Osteoblast (primary cell): ENCODE results near the gene TBC1D2B. TPM values are rescaled to one million over a fixed set of nuclear protein-coding genes. Genes with fewer than 3 reads are reported as not detected.

Source experiments
- DNase-seq: peaks from one replicate; pipeline ENCODE4 v3.0.0; 2011; ENCODE audit warnings: low spot score, mixed read lengths; ENCODE audit not compliant: insufficient read length; ENCODE audit errors: missing footprints
- H2AFZ ChIP-seq: 2 replicates; pipeline ENCODE4 v1.6.0; 2011; ENCODE audit warnings: mild to moderate bottlenecking, low read length
- H3K27ac ChIP-seq: 2 replicates; pipeline ENCODE4 v1.5.1; 2011; ENCODE audit warnings: mild to moderate bottlenecking, low read depth, low read length, moderate library complexity
- H3K27me3 ChIP-seq: 2 replicates; pipeline ENCODE4 v1.6.0; 2012; ENCODE audit warnings: mild to moderate bottlenecking, control low read depth, inconsistent platforms, low read length, moderate library complexity; ENCODE audit not compliant: insufficient read depth
- H3K36me3 ChIP-seq: 2 replicates; pipeline ENCODE4 v1.5.1; 2011; ENCODE audit warnings: mild to moderate bottlenecking, low read length, control low read depth, moderate library complexity; ENCODE audit not compliant: insufficient read depth
- H3K4me1 ChIP-seq: 2 replicates; pipeline ENCODE4 v1.5.1; 2011; ENCODE audit warnings: mild to moderate bottlenecking, low read length, control low read depth, moderate library complexity; ENCODE audit not compliant: insufficient read depth
- H3K4me2 ChIP-seq: 2 replicates; pipeline ENCODE4 v1.6.0; 2011; ENCODE audit warnings: mild to moderate bottlenecking, low read length; ENCODE audit not compliant: insufficient read depth
- H3K4me3 ChIP-seq: fragments of 200-600 bp; sonication (generic); 3 replicates; pipeline ENCODE4 v1.5.1; 2012; ENCODE audit warnings: mild to moderate bottlenecking, low read length, inconsistent platforms; ENCODE audit not compliant: insufficient read depth
- H3K79me2 ChIP-seq: 2 replicates; pipeline ENCODE4 v1.6.0; 2012; ENCODE audit warnings: mild to moderate bottlenecking, low read length, control low read depth, inconsistent platforms; ENCODE audit not compliant: insufficient read depth
- H3K9me3 ChIP-seq: 2 replicates; pipeline ENCODE4 v1.5.1; 2011; ENCODE audit warnings: low read depth, low read length, control low read depth
- H4K20me1 ChIP-seq: 2 replicates; pipeline ENCODE4 v1.6.0; 2012; ENCODE audit warnings: mild to moderate bottlenecking, low read length, control low read depth; ENCODE audit not compliant: insufficient read depth
- total RNA-seq: library from RNA; depleted of rRNA; stranded (reverse); fragments of >200 nt; gene quantifications from 2 replicates; pipeline ENCODE4 v1.2.3, GENCODE V29; 2012
- TF ChIP-seq, protein P1 (sequence below): IDR thresholded peaks from 2 replicates; pipeline ENCODE4 v1.5.1; 2011; ENCODE audit warnings: mild to moderate bottlenecking, low read depth, low read length, moderate library complexity; ENCODE audit errors: extremely low read depth

The TBC1D2B gene
- total RNA-seq, 1 donor, result 58.3 TPM

- Histone ChIP-seq H4K20me1 (peaks cover 16% of the 10 kb centered on the region), H3K36me3 (peaks cover 51% of the 10 kb centered on the region), H3K27ac (no peak overlapping the region), H2AFZ (no peak overlapping the region), H3K9me3 (no peaks in the 10 kb centered on the region), H3K4me2 (no peak overlapping the region), H3K79me2 (no peaks in the 10 kb centered on the region), H3K4me1 (peaks cover 9% of the 10 kb centered on the region), H3K27me3 (no peaks in the 10 kb centered on the region), H3K4me3 (no peak overlapping the region)
- no peak for DNase-seq
- TF ChIP-seq, protein P1, sequence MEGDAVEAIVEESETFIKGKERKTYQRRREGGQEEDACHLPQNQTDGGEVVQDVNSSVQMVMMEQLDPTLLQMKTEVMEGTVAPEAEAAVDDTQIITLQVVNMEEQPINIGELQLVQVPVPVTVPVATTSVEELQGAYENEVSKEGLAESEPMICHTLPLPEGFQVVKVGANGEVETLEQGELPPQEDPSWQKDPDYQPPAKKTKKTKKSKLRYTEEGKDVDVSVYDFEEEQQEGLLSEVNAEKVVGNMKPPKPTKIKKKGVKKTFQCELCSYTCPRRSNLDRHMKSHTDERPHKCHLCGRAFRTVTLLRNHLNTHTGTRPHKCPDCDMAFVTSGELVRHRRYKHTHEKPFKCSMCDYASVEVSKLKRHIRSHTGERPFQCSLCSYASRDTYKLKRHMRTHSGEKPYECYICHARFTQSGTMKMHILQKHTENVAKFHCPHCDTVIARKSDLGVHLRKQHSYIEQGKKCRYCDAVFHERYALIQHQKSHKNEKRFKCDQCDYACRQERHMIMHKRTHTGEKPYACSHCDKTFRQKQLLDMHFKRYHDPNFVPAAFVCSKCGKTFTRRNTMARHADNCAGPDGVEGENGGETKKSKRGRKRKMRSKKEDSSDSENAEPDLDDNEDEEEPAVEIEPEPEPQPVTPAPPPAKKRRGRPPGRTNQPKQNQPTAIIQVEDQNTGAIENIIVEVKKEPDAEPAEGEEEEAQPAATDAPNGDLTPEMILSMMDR, result no peak
Observed at GRCh38 chr15:78012643-78013077, 64.9 kb downstream of the TBC1D2B start.

DNA sequence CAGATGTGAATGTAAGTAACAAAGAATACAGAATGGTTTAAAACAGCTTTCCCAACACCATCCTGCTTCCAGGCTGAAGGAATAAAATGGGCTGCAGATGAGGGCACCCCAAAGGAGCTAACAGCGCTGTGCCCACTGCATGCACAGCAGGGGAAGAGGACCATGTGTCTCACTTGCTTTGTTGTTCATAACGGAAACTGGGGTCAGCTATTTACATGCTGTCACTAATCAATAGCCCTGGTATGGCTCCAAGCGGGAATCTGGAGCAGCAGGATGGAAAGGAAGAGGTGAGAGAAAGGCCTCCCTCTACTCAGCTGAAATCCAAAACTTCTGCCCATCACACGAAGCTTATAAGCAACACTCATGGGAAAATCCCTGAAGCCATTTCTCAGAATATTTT lies 67.4 kb downstream of the TBC1D2B start:
- Histone ChIP-seq H3K4me3 (no peak overlapping the region), H3K27me3 (no peaks in the 10 kb centered on the region), H3K79me2 (peaks cover 3% of the 10 kb centered on the region), H3K36me3 (peaks cover 42% of the 10 kb centered on the region), H4K20me1 (peaks cover 40% of the 10 kb centered on the region), H3K27ac (no peak overlapping the region), H3K4me2 (no peak overlapping the region), H3K4me1 (peaks cover 18% of the 10 kb centered on the region), H2AFZ (no peak overlapping the region), H3K9me3 (no peaks in the 10 kb centered on the region)
- DNase-seq, result no peak
- TF ChIP-seq, protein P1, result no peak

DNA sequence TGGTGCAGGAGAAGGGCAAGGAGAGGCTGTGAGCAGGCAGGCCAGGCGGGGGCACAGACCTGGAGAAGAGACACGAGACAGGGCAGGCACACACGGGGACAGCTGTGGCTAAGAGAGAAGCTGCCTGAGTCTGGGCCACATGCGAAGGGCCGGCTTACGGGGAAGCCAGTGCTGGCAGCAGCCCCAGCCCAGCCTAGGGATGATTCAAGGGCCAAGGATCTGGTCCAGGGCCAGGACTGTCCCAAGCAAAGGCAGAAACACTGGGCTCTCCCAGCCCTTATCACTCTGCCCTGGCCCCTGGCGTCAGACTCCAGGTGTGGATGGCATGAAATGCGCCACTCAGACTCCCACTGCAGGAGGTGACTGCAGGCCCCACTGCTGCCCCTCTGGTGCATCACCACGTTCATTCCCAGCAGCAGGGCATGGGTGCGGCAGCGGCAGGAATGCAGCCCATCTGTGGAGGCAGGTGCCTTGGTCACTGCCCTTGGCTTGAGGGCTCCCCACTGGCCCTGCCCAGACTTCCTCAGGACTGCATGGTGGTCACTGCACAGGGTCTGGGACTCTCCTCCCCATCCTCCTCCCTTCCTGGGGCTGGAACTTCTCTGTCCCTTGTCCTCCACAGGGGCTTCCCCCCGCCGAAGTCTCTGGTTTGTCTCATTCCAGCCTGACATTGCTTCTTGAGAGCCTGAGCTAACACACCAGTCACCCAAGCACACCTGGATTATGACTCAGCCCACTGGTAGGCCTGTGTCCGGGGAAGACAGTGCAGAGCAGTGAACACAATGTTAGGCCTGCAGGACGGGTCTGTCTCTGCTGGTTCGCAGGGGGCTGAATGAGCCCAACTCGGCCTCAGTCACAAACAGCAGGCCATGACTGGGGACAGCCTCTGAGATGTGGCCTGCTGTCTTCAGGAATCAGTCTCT lies 69.3 kb downstream of the TBC1D2B start:
- TF ChIP-seq, protein P1, result no peak
- peaks cover 26% of the 10 kb centered on the region for H3K4me1 ChIP-seq
- no peaks in the 10 kb centered on the region for H3K27me3 ChIP-seq
- H3K4me3 ChIP-seq, result no peak overlapping the region
- no peak overlapping the region for H3K27ac ChIP-seq
- DNase-seq, result peak; percentile 95
- peaks cover 3% of the 10 kb centered on the region for H3K79me2 ChIP-seq
- H3K4me2 ChIP-seq, result no peak overlapping the region
- H3K9me3 ChIP-seq, result no peaks in the 10 kb centered on the region
- no peak overlapping the region for H2AFZ ChIP-seq
- H4K20me1 ChIP-seq, result peaks cover 50% of the 10 kb centered on the region
- H3K36me3 ChIP-seq, result peaks cover 38% of the 10 kb centered on the region

DNA sequence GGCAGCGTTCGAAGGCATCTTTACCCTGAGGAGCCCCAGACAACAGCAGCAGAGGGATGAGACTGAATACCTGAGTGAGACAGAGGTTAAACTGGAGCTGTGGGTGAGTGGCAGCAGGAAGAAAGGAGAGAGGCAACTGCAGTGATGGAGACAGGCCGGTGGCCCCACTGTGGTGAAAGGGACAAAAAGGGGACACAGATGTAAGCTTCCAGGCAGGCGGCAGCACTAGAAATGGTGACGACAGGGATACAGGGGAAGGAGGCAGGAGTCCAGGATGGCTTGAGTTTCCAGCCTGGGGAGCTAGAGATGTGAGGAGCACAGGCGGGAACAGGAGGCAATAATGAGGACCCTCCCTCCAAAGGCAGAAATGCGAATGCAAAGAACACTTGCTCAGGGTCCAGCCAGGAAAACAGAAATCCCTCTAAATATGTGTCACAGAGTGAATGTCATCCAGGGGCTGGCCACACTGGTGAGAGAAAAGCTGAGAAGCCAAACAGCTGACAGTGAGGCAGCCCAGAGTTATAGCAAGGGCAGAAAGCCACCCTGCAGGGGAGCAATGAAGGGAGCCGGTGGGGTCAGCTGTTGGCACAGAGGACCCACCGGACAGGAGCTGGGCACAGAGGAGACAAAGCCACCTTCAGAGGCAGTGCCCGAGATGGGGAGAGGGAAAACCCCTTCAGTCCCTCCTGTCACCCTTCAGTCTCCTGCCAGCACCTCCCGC lies 70.1 kb downstream of the TBC1D2B start:
- Histone ChIP-seq H3K4me1 (peaks cover 26% of the 10 kb centered on the region), H3K9me3 (no peaks in the 10 kb centered on the region), H3K4me2 (no peak overlapping the region), H3K27me3 (no peaks in the 10 kb centered on the region), H4K20me1 (peaks cover 50% of the 10 kb centered on the region), H3K36me3 (peaks cover 38% of the 10 kb centered on the region), H3K79me2 (peaks cover 4% of the 10 kb centered on the region), H2AFZ (no peak overlapping the region), H3K4me3 (no peak overlapping the region), H3K27ac (no peak overlapping the region)
- DNase-seq, result peak; percentile 51
- TF ChIP-seq, protein P1, result no peak
